Measurements from ENCODE around the gene XRCC6.

GRCh38 chr22:41585898-41586297 is 35.2 kb upstream of the XRCC6 start:
- no peak for TF ChIP-seq POLR2A (IDR thresholded peaks at IDR 0.05)
- TF ChIP-seq CTCF (IDR thresholded peaks at IDR 0.05 in 8 of 11, conservative IDR thresholded peaks at IDR 0.05 in 3 of 11): no peak
- TF ChIP-seq POLR2AphosphoS5 (IDR thresholded peaks at IDR 0.05): no peak
